Ovary (tissue), 3 donors: ENCODE results near the gene TBCE.

Source experiments
- EP300 ChIP-seq: sonication (generic); formaldehyde crosslinking; IDR thresholded peaks from one replicate; pipeline ENCODE4 v1.6.1; 2017; ENCODE audit warnings: antibody characterized with exemption
- TF ChIP-seq, protein P1 (sequence below), 3 donors: fragments of 450-650 bp in 2 of 3; fragments of 200-600 bp in 1 of 3; IDR thresholded peaks; one replicate each; pipeline versions ENCODE4 v1.5.1 to v1.8.0; 2016 to 2022; ENCODE audit warnings: antibody characterized with exemption in 3 of 3, mild to moderate bottlenecking in 1 of 3
- donor health status: DM: no; HTN: no; CAD: no.

DNA sequence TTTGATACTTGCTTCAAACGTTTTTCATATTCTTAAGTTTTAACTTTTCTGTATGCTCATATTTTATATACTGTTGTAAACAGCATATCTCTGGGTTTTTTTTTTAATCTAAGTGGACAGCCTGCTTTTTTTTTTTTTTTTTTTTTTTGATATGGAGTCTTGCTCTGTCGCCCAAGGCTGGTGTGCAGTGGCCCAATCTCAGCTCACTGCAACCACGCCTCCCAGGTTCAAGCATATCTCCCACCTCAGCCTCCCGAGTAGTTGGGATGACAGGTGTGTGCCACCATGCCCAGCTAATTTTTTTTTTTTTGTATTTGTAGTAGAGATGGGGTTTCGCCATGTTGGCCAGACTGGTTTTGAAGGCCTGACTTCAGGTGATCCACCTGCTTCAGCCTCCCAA, 1.2 kb downstream of the TBCE start:
- TF ChIP-seq, protein P1, sequence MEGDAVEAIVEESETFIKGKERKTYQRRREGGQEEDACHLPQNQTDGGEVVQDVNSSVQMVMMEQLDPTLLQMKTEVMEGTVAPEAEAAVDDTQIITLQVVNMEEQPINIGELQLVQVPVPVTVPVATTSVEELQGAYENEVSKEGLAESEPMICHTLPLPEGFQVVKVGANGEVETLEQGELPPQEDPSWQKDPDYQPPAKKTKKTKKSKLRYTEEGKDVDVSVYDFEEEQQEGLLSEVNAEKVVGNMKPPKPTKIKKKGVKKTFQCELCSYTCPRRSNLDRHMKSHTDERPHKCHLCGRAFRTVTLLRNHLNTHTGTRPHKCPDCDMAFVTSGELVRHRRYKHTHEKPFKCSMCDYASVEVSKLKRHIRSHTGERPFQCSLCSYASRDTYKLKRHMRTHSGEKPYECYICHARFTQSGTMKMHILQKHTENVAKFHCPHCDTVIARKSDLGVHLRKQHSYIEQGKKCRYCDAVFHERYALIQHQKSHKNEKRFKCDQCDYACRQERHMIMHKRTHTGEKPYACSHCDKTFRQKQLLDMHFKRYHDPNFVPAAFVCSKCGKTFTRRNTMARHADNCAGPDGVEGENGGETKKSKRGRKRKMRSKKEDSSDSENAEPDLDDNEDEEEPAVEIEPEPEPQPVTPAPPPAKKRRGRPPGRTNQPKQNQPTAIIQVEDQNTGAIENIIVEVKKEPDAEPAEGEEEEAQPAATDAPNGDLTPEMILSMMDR (IDR thresholded peaks at IDR 0.05): no peak
- TF ChIP-seq EP300: no peak
